Measurements from ENCODE around the gene PITX3.

- no peak for TF ChIP-seq GATA2 (IDR thresholded peaks at IDR 0.05; ENCODE audit: low read depth, low read length)
- no peak for TF ChIP-seq GATA3 (IDR thresholded peaks at IDR 0.05; ENCODE audit: low read depth, low read length)
These were observed 4.9 kb upstream of the PITX3 start for GRCh38 chr10:102246261-102246660.

All from SH-SY5Y (cell line).